IMR-90 (cell line): ENCODE results near the gene ELMO1. TPM values are rescaled to one million over a fixed set of nuclear protein-coding genes. Genes with fewer than 3 reads are reported as not detected.

Experiments
- ATAC-seq: fragments of 200-7000 bp; cut with Tn5 transposase; 2 replicates; pipeline ENCODE4 v1.9.1; 2020; ENCODE audit warnings: low read depth, mild to moderate bottlenecking, moderate library complexity
- BruUV-seq: library from RNA; stranded (reverse); fragments of 400-500 nt; replicated peaks from 2 replicates; lab custom pipeline; 2021; lab: Mats Ljungman, UMichigan
- CTCF ChIA-PET: fragments of 300-600 bp; formaldehyde crosslinking; extraction: SDS; loops from one replicate; lab custom pipeline; 2021; ENCODE audit warnings: antibody characterized with exemption; lab: Yijun Ruan, JAX
- POLR2A ChIA-PET: fragments of 300-600 bp; sonication (Branson Sonifier 250); formaldehyde crosslinking; loops from one replicate; lab custom pipeline; 2022; ENCODE audit warnings: antibody characterized with exemption; ENCODE audit not compliant: unreplicated experiment; lab: Charles Lee
- DNase-seq: peaks from one replicate; pipeline ENCODE4 v3.0.0; 2013
- H2AFZ ChIP-seq: replicated peaks from 2 replicates; pipeline ENCODE3; 2013; ENCODE audit warnings: low read length, mild to moderate bottlenecking; ENCODE audit not compliant: poor library complexity
- H2AK5ac ChIP-seq: 2 replicates; pipeline ENCODE4 v1.6.1; 2013; ENCODE audit warnings: low read depth, low read length, inconsistent platforms
- H2AK9ac ChIP-seq: replicated peaks from 2 replicates; pipeline ENCODE3; 2013; ENCODE audit warnings: mild to moderate bottlenecking, low read depth, low read length, moderate library complexity; ENCODE audit not compliant: poor library complexity
- H2BK120ac ChIP-seq: 2 replicates; pipeline ENCODE4 v1.6.1; 2013; ENCODE audit warnings: low read depth, low read length, inconsistent platforms
- H2BK15ac ChIP-seq: 3 replicates; pipeline ENCODE4 v1.6.1; 2013; ENCODE audit warnings: low read depth, low read length, inconsistent platforms
- H2BK20ac ChIP-seq: 2 replicates; pipeline ENCODE4 v1.6.1; 2013; ENCODE audit warnings: low read depth, mild to moderate bottlenecking, inconsistent platforms, low read length, moderate library complexity
- H2BK5ac ChIP-seq: 2 replicates; pipeline ENCODE4 v1.6.1; 2013; ENCODE audit warnings: mild to moderate bottlenecking, low read depth, low read length, inconsistent platforms; ENCODE audit not compliant: poor library complexity, severe bottlenecking
- H3K14ac ChIP-seq: replicated peaks from 2 replicates; pipeline ENCODE4 v1.6.1; 2013; ENCODE audit warnings: low read depth, low read length, inconsistent platforms
- H3K18ac ChIP-seq: 2 replicates; pipeline ENCODE4 v1.6.1; 2013; ENCODE audit warnings: low read depth, low read length, control low read depth
- H3K23ac ChIP-seq: 2 replicates; pipeline ENCODE4 v1.6.1; 2013; ENCODE audit warnings: low read depth, low read length, inconsistent platforms
- H3K27ac ChIP-seq: 2 replicates; pipeline ENCODE4 v1.5.1; 2013; ENCODE audit warnings: mild to moderate bottlenecking, control low read depth, low read length; ENCODE audit not compliant: insufficient read depth
- H3K27me3 ChIP-seq: 2 replicates; pipeline ENCODE4 v1.6.1; 2013; ENCODE audit warnings: low read length; ENCODE audit not compliant: control insufficient read depth, insufficient read depth
- H3K36me3 ChIP-seq: 2 replicates; pipeline ENCODE4 v1.6.1; 2013; ENCODE audit warnings: low read length, mixed read lengths; ENCODE audit not compliant: control insufficient read depth, insufficient read depth
- H3K4ac ChIP-seq: 2 replicates; pipeline ENCODE4 v1.6.1; 2013; ENCODE audit warnings: low read depth, low read length, inconsistent platforms
- H3K4me1 ChIP-seq: 2 replicates; pipeline ENCODE4 v1.6.1; 2013; ENCODE audit warnings: low read length, mixed read lengths; ENCODE audit not compliant: control insufficient read depth, insufficient read depth
- H3K4me2 ChIP-seq: 2 replicates; pipeline ENCODE4 v1.6.1; 2013; ENCODE audit warnings: low read depth, mild to moderate bottlenecking, control low read depth, low read length, moderate library complexity
- H3K4me3 ChIP-seq: 2 replicates; pipeline ENCODE4 v1.5.1; 2013; ENCODE audit warnings: low read depth, mild to moderate bottlenecking, control low read depth, low read length, moderate library complexity; ENCODE audit not compliant: insufficient read depth
- H3K56ac ChIP-seq: 2 replicates; pipeline ENCODE4 v1.6.1; 2013; ENCODE audit warnings: low read length, inconsistent platforms; ENCODE audit not compliant: insufficient read depth; ENCODE audit errors: extremely low read depth
- H3K79me1 ChIP-seq, 2 experiments: 2 replicates each; pipeline ENCODE4 v1.6.1; 2013; ENCODE audit warnings: low read length in 2 of 2, inconsistent platforms in 1 of 2, low read depth in 1 of 2
- H3K9ac ChIP-seq: 2 replicates; pipeline ENCODE4 v1.6.1; 2013; ENCODE audit warnings: low read depth, low read length, control low read depth
- H3K9me1 ChIP-seq: 2 replicates; pipeline ENCODE4 v1.6.1; 2013; ENCODE audit warnings: low read length, inconsistent platforms; ENCODE audit not compliant: insufficient read depth
- H3K9me3 ChIP-seq: 2 replicates; pipeline ENCODE4 v1.6.1; 2013; ENCODE audit warnings: low read length; ENCODE audit not compliant: control insufficient read depth, insufficient read depth
- H4K20me1 ChIP-seq: 2 replicates; pipeline ENCODE4 v1.6.1; 2013; ENCODE audit warnings: low read length, inconsistent platforms; ENCODE audit not compliant: insufficient read depth
- H4K5ac ChIP-seq: 2 replicates; pipeline ENCODE4 v1.6.1; 2013; ENCODE audit warnings: mild to moderate bottlenecking, low read depth, low read length, control low read depth
- H4K8ac ChIP-seq, 2 experiments: 2 replicates each; pipeline ENCODE4 v1.6.1; 2013; ENCODE audit warnings: low read depth in 2 of 2, low read length in 2 of 2, control low read depth in 1 of 2, inconsistent platforms in 1 of 2
- H4K91ac ChIP-seq: 2 replicates; pipeline ENCODE4 v1.6.1; 2013; ENCODE audit warnings: low read depth, low read length, inconsistent platforms; ENCODE audit not compliant: insufficient read depth
- SMC3 ChIP-seq: fragments of 150-350 bp; IDR thresholded peaks from 2 replicates; pipeline ENCODE4 v1.6.1; 2016; ENCODE audit warnings: low read depth, mild to moderate bottlenecking, antibody characterized with exemption, low read length, moderate library complexity
- WGBS, 2 experiments: methylation state at CpG; one replicate each; pipeline versions ENCODE4 v1.1.5 to v1.1.7; 2013; ENCODE audit warnings: missing lambda C conversion rate in 2 of 2; ENCODE audit not compliant: insufficient read length in 1 of 2; ENCODE audit errors: extremely low coverage in 2 of 2; 5-methylcytosine and 5-hydroxymethylcytosine counted together
- dilution Hi-C: fragments of 300-500 bp; cut with HindIII; formaldehyde crosslinking; loops from one replicate; pipeline ENCODE4 v1.14.3; 2018; ENCODE audit warnings: low sequenced_read_pairs; ENCODE audit not compliant: unreplicated experiment
- in situ Hi-C: fragments of 300-500 bp; cut with MboI; formaldehyde crosslinking; loops from 3 replicates; pipeline ENCODE4 v1.14.3; 2019; ENCODE audit warnings: low sequenced_read_pairs, inconsistent platforms, mixed read lengths
- intact Hi-C: fragments of 100-400 bp; cut with micrococcal nuclease; formaldehyde crosslinking; loops from 2 replicates; pipeline ENCODE4 v1.10.0; 2022
- polyA plus RNA-seq, 3 experiments: library from polyadenylated mRNA; depleted of rRNA; stranded (reverse); fragments of >200 nt; gene quantifications; 2 replicates each; pipeline ENCODE4 v1.2.3, GENCODE V29; 2012; ENCODE audit warnings: low replicate concordance in 1 of 3
- total RNA-seq: library from RNA; depleted of rRNA; stranded (reverse); fragments of >200 nt; gene quantifications from 2 replicates; pipeline ENCODE4 v1.2.3, GENCODE V29; 2012
- TF ChIP-seq, protein P1 (sequence below): fragments of 150-350 bp; IDR thresholded peaks from 2 replicates; pipeline ENCODE4 v1.6.1; 2016; ENCODE audit warnings: low read depth, mild to moderate bottlenecking, low read length, moderate library complexity, borderline replicate concordance

Gene ELMO1
- total and polyA plus RNA-seq, 2 of the 4 experiments (the other 2 are of a cell fraction), result 0.03 TPM; not detected in 1

DNA sequence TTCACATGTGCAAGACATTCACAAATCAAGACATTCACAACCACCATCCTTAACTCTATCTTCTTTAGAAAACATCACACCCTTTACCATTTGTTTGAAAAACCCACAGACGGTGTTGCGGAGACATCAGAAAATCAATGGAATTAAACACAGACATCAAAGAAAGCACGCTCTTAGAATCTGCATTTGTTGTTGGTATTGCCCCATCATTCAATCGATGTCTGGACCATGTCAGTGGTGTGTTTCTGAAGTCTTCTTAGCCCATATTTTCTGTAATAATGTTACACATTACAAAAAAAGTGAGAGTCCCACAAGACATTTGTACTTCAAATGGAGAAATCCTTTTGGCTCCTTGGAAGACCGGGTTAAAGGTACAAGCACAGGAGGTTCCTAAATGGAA, 550.5 kb downstream of the ELMO1 start:
- no peak overlapping the region for H3K4ac ChIP-seq
- H3K36me3 ChIP-seq, result no peaks in the 10 kb centered on the region
- no peak overlapping the region for H2BK120ac ChIP-seq
- no peak overlapping the region for H3K27ac ChIP-seq
- no peaks in the 10 kb centered on the region for H3K79me1 ChIP-seq
- no peak overlapping the region for H3K56ac ChIP-seq
- H3K9me3 ChIP-seq, result no peaks in the 10 kb centered on the region
- H3K4me2 ChIP-seq, result no peak overlapping the region
- H2BK15ac ChIP-seq, result no peak overlapping the region
- H4K20me1 ChIP-seq, result no peaks in the 10 kb centered on the region
- no peak overlapping the region for H2AK5ac ChIP-seq
- H4K91ac ChIP-seq, result no peak overlapping the region
- no peak overlapping the region for H4K8ac ChIP-seq
- H3K23ac ChIP-seq, result no peak overlapping the region
- H3K14ac ChIP-seq, result no peak overlapping the region
- no TSS peak for BruUV-seq
- DNase-seq (no peak), ATAC-seq (no peak)
- TF ChIP-seq, protein P1, sequence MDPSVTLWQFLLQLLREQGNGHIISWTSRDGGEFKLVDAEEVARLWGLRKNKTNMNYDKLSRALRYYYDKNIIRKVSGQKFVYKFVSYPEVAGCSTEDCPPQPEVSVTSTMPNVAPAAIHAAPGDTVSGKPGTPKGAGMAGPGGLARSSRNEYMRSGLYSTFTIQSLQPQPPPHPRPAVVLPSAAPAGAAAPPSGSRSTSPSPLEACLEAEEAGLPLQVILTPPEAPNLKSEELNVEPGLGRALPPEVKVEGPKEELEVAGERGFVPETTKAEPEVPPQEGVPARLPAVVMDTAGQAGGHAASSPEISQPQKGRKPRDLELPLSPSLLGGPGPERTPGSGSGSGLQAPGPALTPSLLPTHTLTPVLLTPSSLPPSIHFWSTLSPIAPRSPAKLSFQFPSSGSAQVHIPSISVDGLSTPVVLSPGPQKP, result no peak
- no peak for TF ChIP-seq SMC3
- H3K18ac ChIP-seq, result no peak overlapping the region
- WGBS, 2 experiments, result 69% methylated on average over 3 of the region's 5 CpGs; no CpG with 5 or more reads in 1 of the 2 experiments
- dilution Hi-C loops (no loop called here), intact Hi-C loops (no loop called here), in situ Hi-C loops (no loop called here)
- ChIA-PET POLR2A (no interaction called here), CTCF (no interaction called here)
- no peaks in the 10 kb centered on the region for H3K9me1 ChIP-seq
- H3K9ac ChIP-seq, result no peak overlapping the region
- no peak overlapping the region for H4K5ac ChIP-seq
- H3K4me1 ChIP-seq, result no peaks in the 10 kb centered on the region
- no peak overlapping the region for H2AFZ ChIP-seq
- H2BK20ac ChIP-seq, result no peak overlapping the region
- no peaks in the 10 kb centered on the region for H3K27me3 ChIP-seq
- no peak overlapping the region for H2BK5ac ChIP-seq
- H3K4me3 ChIP-seq, result no peak overlapping the region
- H2AK9ac ChIP-seq, result no peak overlapping the region
